ENCODE data around the gene KLKB1.

DNA sequence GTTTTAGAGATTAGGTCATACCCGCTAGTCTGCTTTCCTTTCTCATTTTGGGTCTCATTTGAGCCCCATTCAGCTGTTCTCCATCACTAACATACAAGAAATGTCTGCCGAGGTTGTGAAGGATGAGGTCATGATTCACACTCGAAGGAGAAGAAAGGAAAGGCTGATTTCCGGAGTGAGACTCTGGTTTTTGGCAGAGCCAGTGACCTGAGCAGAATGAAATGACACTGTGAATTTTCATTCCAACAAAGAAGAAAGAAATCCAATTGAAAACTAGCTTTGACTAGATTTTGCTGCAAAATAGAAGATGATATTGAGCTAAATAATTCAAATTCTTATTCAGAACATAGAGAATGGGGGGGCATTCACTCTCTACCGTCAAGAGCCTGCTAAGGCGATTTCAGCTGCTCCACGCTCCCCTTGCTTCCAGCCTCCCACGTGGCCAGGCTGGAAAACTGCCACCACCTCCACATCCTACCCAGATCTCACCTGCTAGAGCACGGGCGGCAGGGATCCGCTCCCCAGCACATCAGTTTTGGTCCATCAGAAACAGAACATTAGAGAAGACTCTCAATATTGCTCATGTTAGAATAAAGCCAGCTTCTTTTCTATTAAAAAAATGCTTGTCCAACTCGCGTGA lies 77.7 kb downstream of the KLKB1 start:
- no peak for TF ChIP-seq EZH2 (IDR thresholded peaks at IDR 0.05; ENCODE audit: borderline replicate concordance, insufficient read depth, low read depth, low read length, poor library complexity, severe bottlenecking)
- TF ChIP-seq, protein P1, sequence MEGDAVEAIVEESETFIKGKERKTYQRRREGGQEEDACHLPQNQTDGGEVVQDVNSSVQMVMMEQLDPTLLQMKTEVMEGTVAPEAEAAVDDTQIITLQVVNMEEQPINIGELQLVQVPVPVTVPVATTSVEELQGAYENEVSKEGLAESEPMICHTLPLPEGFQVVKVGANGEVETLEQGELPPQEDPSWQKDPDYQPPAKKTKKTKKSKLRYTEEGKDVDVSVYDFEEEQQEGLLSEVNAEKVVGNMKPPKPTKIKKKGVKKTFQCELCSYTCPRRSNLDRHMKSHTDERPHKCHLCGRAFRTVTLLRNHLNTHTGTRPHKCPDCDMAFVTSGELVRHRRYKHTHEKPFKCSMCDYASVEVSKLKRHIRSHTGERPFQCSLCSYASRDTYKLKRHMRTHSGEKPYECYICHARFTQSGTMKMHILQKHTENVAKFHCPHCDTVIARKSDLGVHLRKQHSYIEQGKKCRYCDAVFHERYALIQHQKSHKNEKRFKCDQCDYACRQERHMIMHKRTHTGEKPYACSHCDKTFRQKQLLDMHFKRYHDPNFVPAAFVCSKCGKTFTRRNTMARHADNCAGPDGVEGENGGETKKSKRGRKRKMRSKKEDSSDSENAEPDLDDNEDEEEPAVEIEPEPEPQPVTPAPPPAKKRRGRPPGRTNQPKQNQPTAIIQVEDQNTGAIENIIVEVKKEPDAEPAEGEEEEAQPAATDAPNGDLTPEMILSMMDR (IDR thresholded peaks at IDR 0.05): no peak

Measured in B cell (primary cell).